Measurements from ENCODE around the gene C2CD2L. TPM values are rescaled to one million over a fixed set of nuclear protein-coding genes. Genes with fewer than 3 reads are reported as not detected.

C2CD2L gene
- polyA plus RNA-seq, 2 of the 4 experiments (the other 2 are of a cell fraction) = 2.4 to 4.8 TPM

- FAIRE-seq = no peak
- Histone ChIP-seq H3K4me2 (no peak overlapping the region), H3K9me3 (no peaks in the 10 kb centered on the region), H3K4me3 (no peak overlapping the region), H3K27ac (no peak overlapping the region), H3K4me1 (0 out of 3 replicates have a peak, but pooled peaks cover 7% of the 10 kb centered on the region)
- POLR2A ChIA-PET = no interaction called here
- CTCF ChIA-PET = interaction anchor here (1.0 to 7.2 kb wide), 5 partner anchors 17 to 222 kb away, joined by 3 to 39 read pairs (median 6); no protein-coding TSS in a partner anchor
- no peak for DNase-seq (ENCODE audit: low read depth in 1 of 2, low spot score in 1 of 2)
- WGBS (ENCODE audit: missing lambda C conversion rate) = 92% methylated on average over 7 of the region's 9 CpGs
- no peak for TF ChIP-seq ZC3H11A (IDR thresholded peaks at IDR 0.05)
- no peak for TF ChIP-seq FOSB (CRISPR knock-in tag; IDR thresholded peaks at IDR 0.05)
- TF ChIP-seq, protein P1, sequence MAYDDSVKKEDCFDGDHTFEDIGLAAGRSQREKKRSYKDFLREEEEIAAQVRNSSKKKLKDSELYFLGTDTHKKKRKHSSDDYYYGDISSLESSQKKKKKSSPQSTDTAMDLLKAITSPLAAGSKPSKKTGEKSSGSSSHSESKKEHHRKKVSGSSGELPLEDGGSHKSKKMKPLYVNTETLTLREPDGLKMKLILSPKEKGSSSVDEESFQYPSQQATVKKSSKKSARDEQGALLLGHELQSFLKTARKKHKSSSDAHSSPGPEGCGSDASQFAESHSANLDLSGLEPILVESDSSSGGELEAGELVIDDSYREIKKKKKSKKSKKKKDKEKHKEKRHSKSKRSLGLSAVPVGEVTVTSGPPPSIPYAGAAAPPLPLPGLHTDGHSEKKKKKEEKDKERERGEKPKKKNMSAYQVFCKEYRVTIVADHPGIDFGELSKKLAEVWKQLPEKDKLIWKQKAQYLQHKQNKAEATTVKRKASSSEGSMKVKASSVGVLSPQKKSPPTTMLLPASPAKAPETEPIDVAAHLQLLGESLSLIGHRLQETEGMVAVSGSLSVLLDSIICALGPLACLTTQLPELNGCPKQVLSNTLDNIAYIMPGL (CRISPR knock-in tag; IDR thresholded peaks at IDR 0.05; ENCODE audit: borderline replicate concordance) = no peak
- TF ChIP-seq EHMT2 (IDR thresholded peaks at IDR 0.05; ENCODE audit: low read depth) = no peak
- no peak for TF ChIP-seq CBX2 (IDR thresholded peaks at IDR 0.05; ENCODE audit: borderline replicate concordance, low read depth)
- no peak for TF ChIP-seq ZNF302 (CRISPR knock-in tag; IDR thresholded peaks at IDR 0.05)
- TF ChIP-seq NR3C1 (IDR thresholded peaks at IDR 0.05) = no peak
- no peak for TF ChIP-seq TFCP2L1 (CRISPR knock-in tag; IDR thresholded peaks at IDR 0.05)
- no peak for TF ChIP-seq EHF (CRISPR knock-in tag; IDR thresholded peaks at IDR 0.05)
- TF ChIP-seq, protein P2, sequence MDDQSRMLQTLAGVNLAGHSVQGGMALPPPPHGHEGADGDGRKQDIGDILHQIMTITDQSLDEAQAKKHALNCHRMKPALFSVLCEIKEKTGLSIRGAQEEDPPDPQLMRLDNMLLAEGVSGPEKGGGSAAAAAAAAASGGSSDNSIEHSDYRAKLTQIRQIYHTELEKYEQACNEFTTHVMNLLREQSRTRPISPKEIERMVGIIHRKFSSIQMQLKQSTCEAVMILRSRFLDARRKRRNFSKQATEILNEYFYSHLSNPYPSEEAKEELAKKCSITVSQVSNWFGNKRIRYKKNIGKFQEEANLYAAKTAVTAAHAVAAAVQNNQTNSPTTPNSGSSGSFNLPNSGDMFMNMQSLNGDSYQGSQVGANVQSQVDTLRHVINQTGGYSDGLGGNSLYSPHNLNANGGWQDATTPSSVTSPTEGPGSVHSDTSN (IDR thresholded peaks at IDR 0.05) = no peak
- TF ChIP-seq EP300 (IDR thresholded peaks at IDR 0.05) = no peak
- no peak for TF ChIP-seq JUN (IDR thresholded peaks at IDR 0.05)
- no peak for TF ChIP-seq POLR2A (IDR thresholded peaks at IDR 0.05; ENCODE audit: low read length)
- TF ChIP-seq REST (IDR thresholded peaks at IDR 0.05) = no peak
- TF ChIP-seq CEBPB (IDR thresholded peaks at IDR 0.05) = no peak
- no peak for TF ChIP-seq MAZ (IDR thresholded peaks at IDR 0.05; ENCODE audit: borderline replicate concordance, low read depth, low read length)
- TF ChIP-seq NFE2L2 (conservative IDR thresholded peaks at IDR 0.05; ENCODE audit: low read length) = no peak
- no peak for ATAC-seq
Measured at GRCh38 chr11:119152043-119152442, 44.9 kb downstream of the C2CD2L start.

- CTCF ChIA-PET = interaction anchor here (0.9 to 7.2 kb wide), 9 partner anchors 8 to 222 kb away, joined by 3 to 39 read pairs (median 6); no protein-coding TSS in a partner anchor
- Histone ChIP-seq H3K4me2 (no peak overlapping the region), H3K27ac (no peak overlapping the region), H3K4me3 (no peak overlapping the region), H3K9me3 (no peaks in the 10 kb centered on the region), H3K4me1 (0 out of 3 replicates have a peak, but pooled peaks cover 7% of the 10 kb centered on the region)
- no peak for FAIRE-seq
- POLR2A ChIA-PET = no interaction called here
- DNase-seq (ENCODE audit: low read depth in 1 of 2, low spot score in 1 of 2) = no peak
- TF ChIP-seq TFCP2L1 (CRISPR knock-in tag; IDR thresholded peaks at IDR 0.05) (no peak), CHD2 (IDR thresholded peaks at IDR 0.05; ENCODE audit: low read length, partially characterized antibody) (no peak), ZFP36 (IDR thresholded peaks at IDR 0.05; ENCODE audit: borderline replicate concordance, partially characterized antibody) (peak; percentile 56), HDAC2 (IDR thresholded peaks at IDR 0.05) (no peak), EP300 (IDR thresholded peaks at IDR 0.05) (no peak), ZC3H11A (IDR thresholded peaks at IDR 0.05) (no peak), HOXB5 (CRISPR knock-in tag; IDR thresholded peaks at IDR 0.05) (no peak)
- TF ChIP-seq, protein P3, sequence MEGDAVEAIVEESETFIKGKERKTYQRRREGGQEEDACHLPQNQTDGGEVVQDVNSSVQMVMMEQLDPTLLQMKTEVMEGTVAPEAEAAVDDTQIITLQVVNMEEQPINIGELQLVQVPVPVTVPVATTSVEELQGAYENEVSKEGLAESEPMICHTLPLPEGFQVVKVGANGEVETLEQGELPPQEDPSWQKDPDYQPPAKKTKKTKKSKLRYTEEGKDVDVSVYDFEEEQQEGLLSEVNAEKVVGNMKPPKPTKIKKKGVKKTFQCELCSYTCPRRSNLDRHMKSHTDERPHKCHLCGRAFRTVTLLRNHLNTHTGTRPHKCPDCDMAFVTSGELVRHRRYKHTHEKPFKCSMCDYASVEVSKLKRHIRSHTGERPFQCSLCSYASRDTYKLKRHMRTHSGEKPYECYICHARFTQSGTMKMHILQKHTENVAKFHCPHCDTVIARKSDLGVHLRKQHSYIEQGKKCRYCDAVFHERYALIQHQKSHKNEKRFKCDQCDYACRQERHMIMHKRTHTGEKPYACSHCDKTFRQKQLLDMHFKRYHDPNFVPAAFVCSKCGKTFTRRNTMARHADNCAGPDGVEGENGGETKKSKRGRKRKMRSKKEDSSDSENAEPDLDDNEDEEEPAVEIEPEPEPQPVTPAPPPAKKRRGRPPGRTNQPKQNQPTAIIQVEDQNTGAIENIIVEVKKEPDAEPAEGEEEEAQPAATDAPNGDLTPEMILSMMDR (IDR thresholded peaks at IDR 0.05) = no peak
- WGBS (ENCODE audit: missing lambda C conversion rate) = 79% methylated on average over 4 of the region's 4 CpGs
- ATAC-seq = no peak
Measured at GRCh38 chr11:119152604-119153003, 45.5 kb downstream of the C2CD2L start.

Data from A549 (cell line).